Stimulated activated CD4-positive, alpha-beta T cell treated with anti-CD3 and anti-CD28 coated beads, Interleukin-1b, Interleukin-23, amount 100 ng/mL, for 1 hour (primary cell): ENCODE data around the gene SMCO2.

ENCODE experiments used
- DNase-seq, 2 donors: peaks; one replicate each; pipeline ENCODE4 v3.0.0-alpha.2; 2020; ENCODE audit warnings: low read depth in 2 of 2

SMCO2 gene

GRCh38 chr12:27446436-27446835 lies at the start of gene SMCO2:
TSS of gene SMCO2 (plus strand) at chr12:27446736. CDS start at chr12:27470632, 23,896 bp downstream.
- no peak for DNase-seq

DNA sequence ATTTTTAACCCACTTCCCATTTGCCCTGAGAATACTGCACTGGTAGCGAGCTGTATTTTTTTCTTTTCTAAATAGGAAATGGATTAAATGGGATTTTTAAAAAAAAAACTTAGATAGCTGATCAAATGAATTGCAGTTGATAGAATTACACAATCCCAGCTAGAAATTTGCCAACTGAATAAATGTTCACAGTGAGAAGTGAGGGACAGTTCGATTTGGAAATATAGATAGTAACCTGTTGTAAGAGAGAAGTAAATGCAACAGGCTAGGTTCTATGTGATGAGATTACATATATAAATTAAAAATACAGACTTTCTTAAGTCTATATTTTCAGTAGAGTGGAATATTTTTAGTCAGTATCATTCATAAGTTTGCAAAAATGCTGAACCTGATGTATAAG lies 48.1 kb upstream of the SMCO2 start:
- no peak for DNase-seq

DNA sequence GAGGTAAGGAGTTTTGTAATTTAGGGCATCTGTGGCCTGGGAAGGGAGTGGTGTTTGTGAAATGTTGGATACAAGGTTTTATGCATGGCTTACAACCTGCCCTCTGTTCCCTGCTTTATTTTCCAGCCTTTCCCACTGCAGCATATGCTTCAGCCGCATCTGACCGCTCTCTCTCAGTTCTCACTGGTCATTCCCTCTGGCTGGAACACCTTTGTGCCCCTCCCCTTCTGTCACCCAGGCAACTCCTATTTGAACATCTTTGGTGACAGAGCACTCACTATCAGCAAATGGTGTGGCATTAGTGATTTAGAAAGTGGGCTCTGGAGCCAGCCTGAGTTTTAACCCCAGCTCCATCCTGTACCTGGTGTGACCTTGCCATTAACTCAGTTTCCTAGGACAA lies 47.5 kb upstream of the SMCO2 start:
- no peak for DNase-seq

DNA sequence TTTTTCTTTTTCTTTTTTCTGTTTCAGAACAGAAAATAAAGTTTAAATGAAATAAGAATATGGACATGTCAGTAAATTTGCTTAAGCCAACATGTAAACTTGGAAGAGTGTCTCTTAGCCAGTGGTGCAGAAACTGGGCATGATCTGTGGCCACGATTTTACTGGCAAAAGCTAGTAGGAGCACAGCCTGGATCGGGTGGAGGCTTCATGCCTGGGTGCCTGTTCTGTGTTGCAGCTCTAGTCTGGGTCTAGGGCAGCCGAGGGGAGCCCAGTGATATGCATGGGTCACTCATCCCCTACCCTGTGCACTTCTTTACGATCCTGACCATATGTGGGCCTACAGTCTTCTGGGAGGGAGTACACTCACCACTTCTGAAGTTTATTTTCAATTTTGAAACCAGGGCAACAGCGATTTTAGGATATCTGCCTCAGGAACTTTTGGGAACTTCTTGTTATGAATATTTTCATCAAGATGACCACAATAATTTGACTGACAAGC lies 45.6 kb upstream of the SMCO2 start:
- DNase-seq: no peak

- DNase-seq: no peak
Measured at GRCh38 chr12:27412047-27412446, 34.5 kb upstream of the SMCO2 start.

DNA sequence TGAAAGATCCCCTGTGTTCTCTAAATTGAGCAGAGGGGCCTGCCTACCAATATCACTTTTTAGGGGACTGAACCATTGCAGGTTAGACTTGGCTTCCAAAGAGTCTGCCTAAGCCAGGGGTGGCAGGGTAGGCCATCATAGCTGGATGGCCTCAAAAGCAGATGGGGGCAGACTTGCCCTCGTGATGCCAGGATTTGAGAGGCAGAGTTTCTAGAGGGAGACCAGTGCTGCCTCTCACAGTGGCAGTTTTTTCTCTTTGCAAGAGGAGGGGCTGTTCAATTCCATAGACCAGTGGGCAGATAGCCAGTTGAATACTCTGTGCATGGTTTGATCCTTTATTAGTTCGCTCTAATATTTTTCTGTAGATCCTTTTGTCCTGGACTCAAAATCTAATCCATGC lies 23.8 kb upstream of the SMCO2 start:
- no peak for DNase-seq

GRCh38 chr12:27424631-27425230 lies 21.8 kb upstream of the SMCO2 start:
- DNase-seq: no peak

GRCh38 chr12:27425306-27425705 lies 21.2 kb upstream of the SMCO2 start:
- no peak for DNase-seq

- no peak for DNase-seq
Measured at GRCh38 chr12:27426743-27427487, 19.6 kb upstream of the SMCO2 start.

- DNase-seq: no peak
Measured at GRCh38 chr12:27427824-27428223, 18.7 kb upstream of the SMCO2 start.

DNA sequence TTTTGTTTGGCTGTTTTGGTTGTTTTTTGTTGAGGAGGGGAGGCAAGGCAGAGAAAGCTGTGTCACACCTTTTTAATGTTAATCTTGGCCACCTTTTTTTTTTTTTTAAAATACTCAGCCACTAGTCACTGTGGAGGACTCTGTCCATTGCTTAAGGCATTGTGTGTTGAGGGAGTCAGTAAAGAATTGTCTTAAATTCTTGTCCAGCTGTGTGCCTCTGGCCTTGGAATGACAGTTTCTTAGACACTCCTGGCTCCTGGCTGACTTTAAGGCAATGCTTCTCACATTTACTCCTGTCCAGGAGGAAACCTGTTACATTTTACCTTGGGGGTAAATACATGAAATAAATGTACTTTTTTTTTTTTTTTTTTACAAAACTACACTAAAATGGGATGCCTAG lies 18.1 kb upstream of the SMCO2 start:
- DNase-seq: no peak

DNA sequence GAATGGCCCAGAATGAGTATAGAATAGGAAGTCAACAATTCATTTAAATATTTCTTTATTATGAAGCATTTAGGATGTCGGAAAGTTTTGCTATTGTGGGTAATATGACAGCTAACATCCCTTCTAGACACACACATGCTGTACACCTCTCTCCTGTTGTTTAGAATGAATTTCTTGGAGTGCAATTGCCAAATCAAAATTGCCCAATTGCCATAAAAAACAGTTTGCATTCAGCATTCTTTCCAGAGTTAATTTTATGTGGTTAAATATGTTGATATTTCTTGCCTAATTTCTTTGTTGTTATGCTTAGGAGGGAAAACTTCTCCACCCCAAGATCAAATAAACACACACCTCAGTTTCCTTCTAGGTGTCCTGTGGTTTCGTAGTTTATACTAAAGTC lies 16.9 kb upstream of the SMCO2 start:
- DNase-seq: no peak

GRCh38 chr12:27431185-27431584 lies 15.4 kb upstream of the SMCO2 start:
- no peak for DNase-seq

- no peak for DNase-seq
Measured at GRCh38 chr12:27434673-27435565, 11.6 kb upstream of the SMCO2 start.

GRCh38 chr12:27436029-27436428 lies 10.5 kb upstream of the SMCO2 start:
- DNase-seq: no peak

- DNase-seq: no peak
Measured at GRCh38 chr12:27436768-27437167, 9.8 kb upstream of the SMCO2 start.

DNA sequence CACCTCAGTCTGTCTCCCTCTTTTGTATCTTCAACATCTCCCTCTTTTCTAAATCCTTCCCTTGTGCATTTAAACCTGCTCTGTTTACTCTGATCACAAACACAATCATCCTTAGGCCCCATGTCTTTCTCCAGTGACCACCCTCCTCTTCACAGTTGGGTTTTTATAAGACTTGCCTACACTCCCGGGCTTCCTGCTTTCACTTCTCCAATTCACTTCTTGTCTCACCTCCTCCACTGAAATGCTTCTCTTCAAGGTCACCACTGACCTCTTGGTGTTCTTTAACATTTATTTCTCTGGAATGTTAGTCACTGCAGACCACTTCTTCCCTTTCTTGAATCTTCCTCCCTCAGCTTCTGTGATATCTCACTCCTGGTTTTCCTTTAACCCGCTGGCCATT lies 8.7 kb upstream of the SMCO2 start:
- DNase-seq: no peak

GRCh38 chr12:27447761-27448160 lies 1.2 kb downstream of the SMCO2 start:
- no peak for DNase-seq

GRCh38 chr12:27449026-27449425 lies 2.5 kb downstream of the SMCO2 start:
- no peak for DNase-seq

GRCh38 chr12:27449893-27450534 lies 3.5 kb downstream of the SMCO2 start:
- no peak for DNase-seq

DNA sequence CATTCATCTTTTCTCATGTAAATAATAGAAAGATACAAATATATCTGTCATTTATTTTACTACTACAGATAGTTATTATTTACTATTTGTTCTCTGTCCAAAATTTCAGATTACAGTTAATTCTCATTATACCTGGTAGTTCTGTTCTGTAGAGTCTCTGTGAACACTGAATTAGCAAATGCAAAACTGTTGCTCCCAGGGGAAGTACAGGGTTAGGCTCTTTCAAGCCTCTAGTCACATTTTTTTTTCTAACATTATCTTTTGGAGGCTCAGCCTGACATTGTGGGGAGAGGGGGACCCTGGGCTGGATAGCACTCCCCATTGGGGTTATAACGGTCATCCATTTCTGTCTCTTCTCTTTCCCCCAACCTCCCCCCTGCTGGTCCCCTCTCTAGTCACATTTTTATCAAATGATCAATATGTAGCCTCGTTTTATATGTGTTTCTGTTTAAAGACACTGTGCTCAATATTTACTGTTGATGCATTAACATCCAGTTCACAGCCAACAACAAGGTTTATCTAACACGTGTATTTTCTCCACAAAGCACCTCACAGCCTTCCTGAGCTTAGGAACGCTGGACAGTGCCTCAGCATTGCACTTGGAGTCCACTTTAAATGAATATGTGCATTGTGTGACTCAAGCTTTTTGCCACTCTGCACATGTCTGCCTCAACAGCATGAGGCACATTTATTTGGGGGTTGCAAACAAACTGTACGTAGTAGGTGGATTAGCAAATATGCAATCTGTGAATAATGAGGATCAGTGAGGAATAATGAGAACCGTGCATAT lies 4.7 kb downstream of the SMCO2 start:
- DNase-seq: no peak
